Heart right ventricle (tissue), 16 donors: ENCODE data around the gene TPSD1. TPM values are rescaled to one million over a fixed set of nuclear protein-coding genes. Genes with fewer than 3 reads are reported as not detected.

Experiments used
- ATAC-seq, 8 donors: fragments of 200-7000 bp; cut with Tn5 transposase; one replicate each; pipeline ENCODE4 v1.9.1; 2020; ENCODE audit warnings: mild to moderate bottlenecking in 8 of 8, moderate library complexity in 8 of 8, moderate number of reproducible peaks in 1 of 8
- DNase-seq, 2 donors: peaks; one replicate each; pipeline ENCODE4 v3.0.0-alpha.2; 2020
- H3K27ac ChIP-seq, 10 donors: fragments of 200-600 bp; sonication (generic) in 2 of 10; one replicate each; pipeline versions ENCODE4 v1.5.0 to v1.8.0; 2020 to 2022; ENCODE audit warnings: mild to moderate bottlenecking in 3 of 10
- H3K27me3 ChIP-seq, 7 donors: fragments of 200-600 bp; one replicate each; pipeline ENCODE4 v1.8.0; 2021 to 2022; ENCODE audit warnings: mild to moderate bottlenecking in 2 of 7
- H3K36me3 ChIP-seq, 9 donors: fragments of 200-600 bp; sonication (generic) in 1 of 9; one replicate each; pipeline versions ENCODE4 v1.5.0 to v1.8.0; 2020 to 2022; ENCODE audit warnings: mild to moderate bottlenecking in 2 of 9
- H3K4me1 ChIP-seq, 9 donors: fragments of 200-600 bp; sonication (generic) in 1 of 9; one replicate each; pipeline versions ENCODE4 v1.5.0 to v1.8.0; 2020 to 2022; ENCODE audit warnings: mild to moderate bottlenecking in 4 of 9
- H3K4me3 ChIP-seq, 10 donors: fragments of 200-600 bp; sonication (generic) in 2 of 10; one replicate each; pipeline versions ENCODE4 v1.5.0 to v1.8.0; 2020 to 2022; ENCODE audit warnings: mild to moderate bottlenecking in 7 of 10, moderate library complexity in 2 of 10
- H3K9me3 ChIP-seq, 11 donors: fragments of 200-600 bp in 10 of 11; sonication (generic) in 2 of 11; one replicate each; pipeline versions ENCODE4 v1.5.0 to v1.8.0; 2013 to 2022; ENCODE audit warnings: mild to moderate bottlenecking in 2 of 11, control low read depth in 1 of 11, moderate library complexity in 1 of 11
- WGBS, 2 donors: extraction: QIAGEN DNeasy Blood & Tissue Kit; methylation state at CpG; one replicate each; pipeline ENCODE4 v1.1.7; 2013; ENCODE audit warnings: inconsistent platforms in 1 of 2; 5-methylcytosine and 5-hydroxymethylcytosine counted together
- intact Hi-C, 10 donors: fragments of 100-400 bp; cut with DNase I; formaldehyde crosslinking; loops; one replicate each; pipeline versions ENCODE4 v1.11.1 to v1.14.2; 2022
- polyA plus RNA-seq, 2 donors: library from polyadenylated mRNA; stranded (reverse); fragments of 200-250 nt; gene quantifications; one replicate each; pipeline ENCODE4 v1.2.3, GENCODE V29; 2013
- total RNA-seq, 10 donors: library from RNA; stranded (reverse); fragmentation: NEBNext Ultra II Directional in 3 of 10; extraction: Animal tissue kit (Norgen Biotek cat#: 25700) in 3 of 10; gene quantifications; one replicate each; pipeline versions ENCODE4 v1.2.1 to v1.2.4, GENCODE V29; 2021 to 2023
- TF ChIP-seq, protein P1 (sequence below), 9 donors: fragments of 200-600 bp; sonication (generic) in 2 of 9; IDR thresholded peaks; one replicate each; pipeline versions ENCODE4 v1.5.0 to v1.8.0; 2021 to 2022; ENCODE audit warnings: antibody characterized with exemption in 9 of 9, mild to moderate bottlenecking in 5 of 9, moderate library complexity in 1 of 9
- donor health status: Arrhythmogenic right ventricular cardiomyopathy.
- donor health status: ischemic (EF 13 %, LVEDD 7.1; RV severe dilation, severe dysfunction).
- donor health status: healthy with polysubstance abuse.
- donor health status: DM: no; HTN: yes; CAD: no.
- donor health status: DM: no; HTN: no; CAD: no.
- donor health status: ischemic (EF 25% LVEDD 6.9; RV normal size, moderate dysfunction).
- donor health status: ischemic (EF 25% LVEDD 5.7; RV mildly dilated, moderate dysfunction).
- donor health status: healthy.
- donor health status: DM: yes; HTN: yes; CAD: no.
- donor health status: Ischemic cardiomyopathy.
- donor health status: ischemic (EF 35%, LVEDD 5.7; RV mildly dilated, moderate dysfunction).
- donor health status: nonischemic (EF 11% LVEDD 7.7; RV severe dilation, severe dysfunction).
- donor health status: DM: yes; HTN: yes; CAD: no.
- donor health status: PGD.
- donor health status: ischemic (EF 29% LVEDD 5.4; RV normal size, mild dysfunction).
- donor health status: nonischemic (EF 23%, LVEDD 6.1; RV moderate dilation, normal function).

TPSD1 gene
- total and polyA plus RNA-seq, 12 donors, result 0.12 to 0.51 (median 0.33) TPM; not detected in 7

DNA sequence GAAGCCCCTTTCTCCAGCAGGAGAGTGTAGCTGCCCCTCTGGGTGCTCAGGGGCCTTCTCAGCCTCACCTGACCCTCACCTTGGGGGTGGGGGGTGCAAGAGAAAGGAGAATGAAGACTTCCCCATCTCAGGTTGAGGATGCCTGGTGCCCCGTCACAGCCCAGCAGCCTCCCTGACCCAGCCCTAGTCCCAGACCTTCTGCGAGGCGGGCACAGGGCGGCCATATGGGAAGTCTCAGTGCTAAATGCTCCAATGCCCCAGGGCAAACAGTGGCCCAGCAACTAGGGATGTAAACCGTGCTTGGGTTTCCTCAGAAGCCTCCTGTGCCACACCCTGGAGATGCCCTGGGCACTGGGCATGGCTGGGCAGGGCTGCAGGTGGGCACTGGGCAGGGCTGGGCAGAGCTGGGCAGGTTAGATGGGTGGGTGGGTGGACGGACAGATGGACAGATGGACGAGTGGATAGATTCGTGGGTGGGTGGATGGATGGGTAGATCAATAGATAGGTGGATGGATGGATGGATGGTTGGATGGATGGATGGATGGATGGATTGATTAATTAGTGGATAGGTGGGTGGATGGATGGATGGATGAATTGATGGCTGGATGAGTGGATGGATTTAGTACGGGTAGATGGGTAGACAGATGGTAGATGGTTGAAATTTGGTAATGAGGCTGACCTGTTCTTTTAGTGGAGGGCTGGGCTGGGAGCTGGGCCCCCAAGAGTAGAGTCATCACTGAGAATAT lies 16.8 kb downstream of the TPSD1 start:
- ATAC-seq, result no peak
- no peaks in the 10 kb centered on the region for H3K9me3 ChIP-seq
- WGBS, 2 donors, result 74 to 75% methylated on average over 9 of the region's 9 CpGs

DNA sequence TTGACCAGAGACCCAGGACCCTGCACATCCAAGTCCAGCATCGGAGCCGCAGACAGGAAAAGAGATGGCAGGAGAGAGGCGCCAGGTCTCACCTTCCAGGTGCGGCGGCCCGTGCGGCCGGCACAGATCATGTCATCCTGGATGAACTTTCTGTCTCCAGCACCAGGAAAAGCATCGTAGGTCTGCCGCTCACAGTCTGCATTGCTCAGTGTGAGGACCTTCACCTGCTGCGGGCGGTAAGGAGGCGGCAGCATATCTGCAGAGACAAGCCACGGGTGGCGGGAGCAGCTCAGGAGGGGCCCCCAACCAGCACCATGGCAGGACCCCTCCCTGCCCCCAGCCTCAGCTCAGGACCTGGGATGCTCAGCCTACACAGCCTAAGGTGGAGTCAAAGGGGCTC lies 17.9 kb downstream of the TPSD1 start:
- ATAC-seq (no peak), DNase-seq (no peak)
- no peaks in the 10 kb centered on the region for H3K9me3 ChIP-seq
- no peak overlapping the region for H3K4me3 ChIP-seq
- 87 to 88% methylated on average over 15 of the region's 15 CpGs for WGBS, 2 donors
- TF ChIP-seq, protein P1, sequence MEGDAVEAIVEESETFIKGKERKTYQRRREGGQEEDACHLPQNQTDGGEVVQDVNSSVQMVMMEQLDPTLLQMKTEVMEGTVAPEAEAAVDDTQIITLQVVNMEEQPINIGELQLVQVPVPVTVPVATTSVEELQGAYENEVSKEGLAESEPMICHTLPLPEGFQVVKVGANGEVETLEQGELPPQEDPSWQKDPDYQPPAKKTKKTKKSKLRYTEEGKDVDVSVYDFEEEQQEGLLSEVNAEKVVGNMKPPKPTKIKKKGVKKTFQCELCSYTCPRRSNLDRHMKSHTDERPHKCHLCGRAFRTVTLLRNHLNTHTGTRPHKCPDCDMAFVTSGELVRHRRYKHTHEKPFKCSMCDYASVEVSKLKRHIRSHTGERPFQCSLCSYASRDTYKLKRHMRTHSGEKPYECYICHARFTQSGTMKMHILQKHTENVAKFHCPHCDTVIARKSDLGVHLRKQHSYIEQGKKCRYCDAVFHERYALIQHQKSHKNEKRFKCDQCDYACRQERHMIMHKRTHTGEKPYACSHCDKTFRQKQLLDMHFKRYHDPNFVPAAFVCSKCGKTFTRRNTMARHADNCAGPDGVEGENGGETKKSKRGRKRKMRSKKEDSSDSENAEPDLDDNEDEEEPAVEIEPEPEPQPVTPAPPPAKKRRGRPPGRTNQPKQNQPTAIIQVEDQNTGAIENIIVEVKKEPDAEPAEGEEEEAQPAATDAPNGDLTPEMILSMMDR (IDR thresholded peaks at IDR 0.05), result no peak
- H3K36me3 ChIP-seq, result no peaks in the 10 kb centered on the region
- no peak overlapping the region for H3K27ac ChIP-seq
- peaks cover 0 to 38% (median 27%) of the 10 kb centered on the region in 7 donors for H3K27me3 ChIP-seq
- peaks cover 0 to 7% (median 3%) of the 10 kb centered on the region in 9 donors for H3K4me1 ChIP-seq
- intact Hi-C loops, result no loop called here

More for the DNA sequence above, 16.8 kb downstream of the TPSD1 start:
- DNase-seq, result no peak
- no peaks in the 10 kb centered on the region for H3K36me3 ChIP-seq
- no peak overlapping the region for H3K4me3 ChIP-seq
- TF ChIP-seq, protein P1 (IDR thresholded peaks at IDR 0.05), result no peak
- intact Hi-C loops, result no loop called here
- H3K27ac ChIP-seq, result no peak overlapping the region
- H3K4me1 ChIP-seq, result peaks cover 0 to 7% (median 3%) of the 10 kb centered on the region in 9 donors
- H3K27me3 ChIP-seq, result peaks cover 0 to 29% (median 17%) of the 10 kb centered on the region in 7 donors

DNA sequence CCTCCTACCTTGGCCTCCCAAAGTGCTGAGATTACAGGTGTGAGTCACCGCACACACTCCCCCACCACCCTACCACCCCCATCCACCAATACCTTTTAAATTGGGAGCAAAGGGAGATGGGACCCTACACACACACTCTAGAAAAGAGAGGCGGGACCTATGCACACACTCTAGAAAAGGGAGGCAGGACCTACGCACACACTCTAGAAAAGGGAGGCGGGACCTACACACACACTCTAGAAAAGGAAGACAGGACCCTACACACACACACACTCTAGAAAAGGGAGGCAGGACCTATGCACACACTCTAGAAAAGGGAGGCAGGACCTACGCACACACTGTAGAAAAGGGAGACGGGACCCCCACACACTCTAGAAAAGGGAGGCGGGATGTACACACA lies 18.9 kb downstream of the TPSD1 start:
- H3K36me3 ChIP-seq, result no peaks in the 10 kb centered on the region
- no peaks in the 10 kb centered on the region for H3K9me3 ChIP-seq
- H3K4me3 ChIP-seq, result no peak overlapping the region
- H3K4me1 ChIP-seq, result peaks cover 0 to 7% (median 3%) of the 10 kb centered on the region in 9 donors
- intact Hi-C loops, result no loop called here
- DNase-seq, result no peak
- TF ChIP-seq, protein P1 (IDR thresholded peaks at IDR 0.05), result no peak
- ATAC-seq, result no peak
- peaks cover 0 to 43% (median 30%) of the 10 kb centered on the region in 7 donors for H3K27me3 ChIP-seq
- 90 to 94% methylated on average over 7 of the region's 7 CpGs for WGBS, 2 donors
- H3K27ac ChIP-seq, result no peak overlapping the region

- Histone ChIP-seq H3K4me1 (peaks cover 0 to 7% (median 3%) of the 10 kb centered on the region in 9 donors), H3K27me3 (peaks cover 0 to 43% (median 34%) of the 10 kb centered on the region in 7 donors), H3K4me3 (no peak overlapping the region), H3K9me3 (no peaks in the 10 kb centered on the region), H3K27ac (no peak overlapping the region), H3K36me3 (no peaks in the 10 kb centered on the region)
- TF ChIP-seq, protein P1 (IDR thresholded peaks at IDR 0.05), result no peak
- ATAC-seq (no peak), DNase-seq (no peak)
- intact Hi-C loops, result no loop called here
- WGBS, 2 donors, result 66 to 69% methylated on average over 30 of the region's 30 CpGs
Observed at GRCh38 chr16:1275791-1276579, 20.1 kb downstream of the TPSD1 start.
